ENCODE data around the gene CHD1L.

The CHD1L gene

DNA sequence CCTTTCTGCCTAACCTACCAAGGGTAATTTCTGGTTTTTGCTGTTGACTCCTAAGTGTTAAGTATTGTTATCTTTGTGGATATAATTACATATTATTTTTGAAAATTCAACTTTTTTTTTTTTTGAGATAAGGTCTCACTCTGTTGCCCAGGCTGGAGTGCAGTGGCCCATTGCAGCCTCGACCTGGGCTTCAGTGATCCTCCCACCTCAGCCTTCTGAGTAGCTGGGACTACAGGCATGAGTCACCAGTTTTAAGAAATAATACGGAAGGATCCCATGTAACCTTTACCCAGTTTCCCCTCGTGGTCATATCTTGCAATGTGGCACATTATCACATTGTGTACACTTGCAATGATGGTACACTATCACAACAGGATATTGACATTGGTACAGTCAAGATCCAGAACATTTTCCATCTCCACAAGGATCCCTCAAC, 3.1 kb downstream of the CHD1L start:
- TF ChIP-seq, protein P1, sequence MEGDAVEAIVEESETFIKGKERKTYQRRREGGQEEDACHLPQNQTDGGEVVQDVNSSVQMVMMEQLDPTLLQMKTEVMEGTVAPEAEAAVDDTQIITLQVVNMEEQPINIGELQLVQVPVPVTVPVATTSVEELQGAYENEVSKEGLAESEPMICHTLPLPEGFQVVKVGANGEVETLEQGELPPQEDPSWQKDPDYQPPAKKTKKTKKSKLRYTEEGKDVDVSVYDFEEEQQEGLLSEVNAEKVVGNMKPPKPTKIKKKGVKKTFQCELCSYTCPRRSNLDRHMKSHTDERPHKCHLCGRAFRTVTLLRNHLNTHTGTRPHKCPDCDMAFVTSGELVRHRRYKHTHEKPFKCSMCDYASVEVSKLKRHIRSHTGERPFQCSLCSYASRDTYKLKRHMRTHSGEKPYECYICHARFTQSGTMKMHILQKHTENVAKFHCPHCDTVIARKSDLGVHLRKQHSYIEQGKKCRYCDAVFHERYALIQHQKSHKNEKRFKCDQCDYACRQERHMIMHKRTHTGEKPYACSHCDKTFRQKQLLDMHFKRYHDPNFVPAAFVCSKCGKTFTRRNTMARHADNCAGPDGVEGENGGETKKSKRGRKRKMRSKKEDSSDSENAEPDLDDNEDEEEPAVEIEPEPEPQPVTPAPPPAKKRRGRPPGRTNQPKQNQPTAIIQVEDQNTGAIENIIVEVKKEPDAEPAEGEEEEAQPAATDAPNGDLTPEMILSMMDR (IDR thresholded peaks at IDR 0.05) = no peak

DNA sequence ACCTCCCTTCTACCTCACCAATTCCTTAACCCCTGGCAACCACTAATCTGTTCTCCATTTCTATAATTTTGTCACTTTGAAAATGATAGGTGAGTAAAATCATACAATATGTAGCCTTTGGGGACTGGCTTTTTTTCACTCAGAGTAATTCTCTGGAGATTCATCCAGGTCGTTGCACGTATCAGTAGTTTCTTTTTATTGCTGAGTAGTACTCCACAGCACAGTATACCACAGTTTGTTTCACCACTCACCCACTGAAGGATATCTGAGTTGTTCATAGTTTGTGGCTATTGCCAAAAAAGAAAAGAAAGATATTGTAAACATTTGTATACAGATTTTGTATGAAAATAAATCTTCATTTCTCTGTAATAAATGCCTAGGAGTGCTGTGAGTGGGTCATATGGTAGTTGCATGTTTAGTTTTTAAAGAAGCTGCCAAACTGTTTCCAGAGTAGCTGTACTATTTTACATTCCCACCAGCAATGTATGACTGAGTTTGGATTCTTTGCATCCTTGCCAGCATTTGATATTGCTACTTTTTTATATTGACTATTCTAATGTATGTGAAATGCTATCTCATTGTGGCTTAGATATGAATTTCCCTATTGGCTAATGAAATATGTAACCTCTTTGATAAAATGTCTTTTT, 3.7 kb downstream of the CHD1L start:
- TF ChIP-seq, protein P1 (IDR thresholded peaks at IDR 0.05) = no peak

DNA sequence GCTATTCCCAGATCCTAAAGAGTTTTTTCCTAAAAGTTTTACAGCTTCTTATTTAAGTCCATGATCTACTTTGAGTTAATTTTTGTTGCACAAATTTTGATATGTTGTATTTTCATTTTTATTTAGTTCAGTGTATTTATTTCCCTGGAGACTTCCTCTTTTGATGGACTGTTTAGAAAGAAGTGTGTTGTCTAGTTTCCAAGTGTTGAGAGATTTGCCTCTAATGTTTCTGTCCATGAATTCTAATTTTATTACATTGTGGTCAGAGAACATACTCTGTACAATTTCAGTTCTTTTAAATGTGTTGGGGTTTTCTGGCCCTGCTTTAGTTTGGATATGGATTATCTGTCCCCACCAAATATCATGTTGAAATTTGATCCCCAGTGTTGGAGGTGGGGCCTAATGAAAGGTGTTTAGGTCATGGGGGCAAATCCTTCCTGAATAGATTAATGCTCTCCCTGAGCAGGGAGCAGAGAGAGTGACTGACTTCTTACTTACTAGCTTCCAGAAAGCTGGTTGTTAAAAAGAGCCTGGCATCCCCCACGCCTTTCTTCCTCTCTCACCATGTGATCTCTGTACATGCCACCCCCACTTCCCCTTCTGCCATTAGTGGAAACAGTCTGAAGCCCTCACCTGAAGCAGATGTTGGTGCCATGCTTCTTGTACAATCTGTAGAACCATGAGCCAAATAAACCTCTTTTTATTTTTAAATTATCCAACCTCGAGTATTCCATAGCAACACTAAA, 4.6 kb downstream of the CHD1L start:
- TF ChIP-seq, protein P1 (IDR thresholded peaks at IDR 0.05) = no peak

DNA sequence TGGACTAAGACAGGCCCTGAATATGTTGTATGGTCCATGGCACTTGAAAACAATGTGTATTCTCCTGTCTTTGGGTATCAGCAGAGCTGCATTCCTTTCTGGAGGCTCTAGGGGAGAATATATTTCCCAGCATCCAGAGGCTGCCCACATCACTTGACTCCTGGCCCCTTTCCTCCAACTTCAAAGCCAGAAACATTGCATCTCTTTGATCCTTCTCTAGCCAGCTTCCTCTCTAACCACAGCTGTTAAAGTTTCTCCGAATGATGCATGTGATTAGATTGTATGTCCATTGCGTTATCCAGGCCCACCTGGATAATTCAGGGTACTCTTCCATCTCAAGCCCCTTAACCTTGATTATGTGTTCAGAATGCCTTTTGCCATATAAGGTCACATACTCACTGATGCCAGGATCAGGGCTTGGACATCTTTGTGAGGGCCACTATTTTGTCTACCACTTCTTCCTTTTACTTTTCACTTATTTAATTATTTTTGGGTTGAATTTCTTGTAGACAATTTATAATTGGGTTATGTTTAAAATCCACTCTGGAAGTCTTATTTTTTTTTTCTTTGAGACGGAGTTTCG, 5.3 kb downstream of the CHD1L start:
- TF ChIP-seq, protein P1 (IDR thresholded peaks at IDR 0.05) = no peak

- TF ChIP-seq, protein P1 (IDR thresholded peaks at IDR 0.05) = no peak
These were observed 10.1 kb downstream of the CHD1L start for GRCh38 chr1:147252540-147252939.

DNA sequence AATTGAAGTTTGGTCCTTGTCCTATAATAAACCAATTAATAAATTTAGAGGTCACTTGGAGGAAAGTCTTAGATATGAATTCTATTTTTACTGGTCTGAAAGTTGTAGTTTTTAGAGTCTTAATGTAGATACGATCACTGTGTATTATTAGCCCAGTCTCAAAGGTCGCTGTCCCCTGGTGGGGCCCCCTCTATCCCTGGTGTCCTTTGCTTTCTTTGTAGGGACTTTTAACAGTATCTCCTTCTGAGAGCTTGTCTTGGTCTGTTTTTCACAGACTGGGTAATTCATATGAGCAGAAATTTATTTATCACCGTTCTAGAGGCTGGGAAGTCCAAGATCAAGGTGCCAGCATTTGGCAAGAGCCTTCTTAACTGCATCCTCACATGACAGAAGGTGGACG, 18.5 kb downstream of the CHD1L start:
- TF ChIP-seq, protein P1 (IDR thresholded peaks at IDR 0.05) = no peak

- TF ChIP-seq, protein P1 (IDR thresholded peaks at IDR 0.05) = no peak
These were observed 21.8 kb downstream of the CHD1L start for GRCh38 chr1:147264158-147264768.

Data from LNCAP (cell line).